Measurements from ENCODE around the gene LSM12. TPM values are rescaled to one million over a fixed set of nuclear protein-coding genes. Genes with fewer than 3 reads are reported as not detected.

The LSM12 gene
- 10 to 100 TPM; 37.8 to 59.2 (median 46.0) TPM for total RNA-seq

- under 1% methylated on average over 40 of the region's 65 CpGs for WGBS
- H3K4me3 ChIP-seq: peak within 1 kb of the TSS; percentile 80 to 84 (median 81)
- H3K27ac ChIP-seq (replicated peaks in 1 of 4): peak within 1 kb of the TSS; percentile 95 to 98 (median 96)
- no peaks in the 10 kb centered on the region for H3K27me3 ChIP-seq
- H3K36me3 ChIP-seq: peaks cover 17 to 29% (median 23%) of the 10 kb centered on the region in 4 donors
- TF ChIP-seq POLR2AphosphoS5 (IDR thresholded peaks at IDR 0.05): peak; percentile 59 to 62
- peak; percentile 28 for TF ChIP-seq POLR2A (IDR thresholded peaks at IDR 0.05; ENCODE audit: low read depth)
- TF ChIP-seq CTCF (IDR thresholded peaks at IDR 0.05): no peak
- peaks cover 40 to 57% (median 53%) of the 10 kb centered on the region in 4 donors for H3K4me1 ChIP-seq
- no peaks in the 10 kb centered on the region for H3K9me3 ChIP-seq
- intact Hi-C loops (cut with DNase I): no loop called here
- DNase-seq (ENCODE audit: extremely low spot score): peak; percentile 96
These were observed at the start of gene LSM12 for GRCh38 chr17:44066204-44066930. LSM12 (minus strand) TSS chr17:44066671; CDS start chr17:44066587, 84 bp downstream.

GRCh38 chr17:44115585-44116415 is 49.3 kb upstream of the LSM12 start:
- Histone ChIP-seq H3K27me3 (no peaks in the 10 kb centered on the region), H3K9me3 (no peaks in the 10 kb centered on the region), H3K4me3 (no peak overlapping the region), H3K36me3 (peaks cover 7 to 46% (median 37%) of the 10 kb centered on the region in 4 donors), H3K27ac (replicated peaks in 1 of 4) (peak overlapping the region; percentile 58 to 92 (median 75)), H3K4me1 (peaks cover 82 to 95% (median 92%) of the 10 kb centered on the region in 4 donors)
- DNase-seq (ENCODE audit: extremely low spot score): no peak
- intact Hi-C loops (cut with DNase I): no loop called here
- WGBS: 44% methylated on average over 8 of the region's 11 CpGs
- TF ChIP-seq CTCF (IDR thresholded peaks at IDR 0.05) (peak; percentile 78 to 83 (median 82)), POLR2AphosphoS5 (IDR thresholded peaks at IDR 0.05) (no peak)

- H3K27ac ChIP-seq (replicated peaks in 1 of 4): peak overlapping the region; percentile 87 to 98 (median 92)
- no peak for DNase-seq (ENCODE audit: extremely low spot score)
- no peaks in the 10 kb centered on the region for H3K27me3 ChIP-seq
- no peak overlapping the region for H3K4me3 ChIP-seq
- intact Hi-C loops (cut with DNase I): loop anchor here (5.0 kb wide), 1 partner anchor 42 kb away; the partner anchor contains the start of gene G6PC3
- peaks cover 7 to 46% (median 41%) of the 10 kb centered on the region in 4 donors for H3K36me3 ChIP-seq
- no peaks in the 10 kb centered on the region for H3K9me3 ChIP-seq
- peaks cover 82 to 95% (median 92%) of the 10 kb centered on the region in 4 donors for H3K4me1 ChIP-seq
- no peak for TF ChIP-seq CTCF (IDR thresholded peaks at IDR 0.05)
- no peak for TF ChIP-seq POLR2A (IDR thresholded peaks at IDR 0.05; ENCODE audit: low read depth)
- TF ChIP-seq POLR2AphosphoS5 (IDR thresholded peaks at IDR 0.05): no peak
- TF ChIP-seq EP300 (IDR thresholded peaks at IDR 0.05): no peak
- 79% methylated on average over 8 of the region's 9 CpGs for WGBS
These were observed 47.7 kb upstream of the LSM12 start for GRCh38 chr17:44113868-44114840.

GRCh38 chr17:44113382-44113781 is 46.9 kb upstream of the LSM12 start:
- H3K9me3 ChIP-seq: no peaks in the 10 kb centered on the region
- peak overlapping the region; percentile 87 to 98 (median 92) for H3K27ac ChIP-seq (replicated peaks in 1 of 4)
- peaks cover 80 to 94% (median 92%) of the 10 kb centered on the region in 4 donors for H3K4me1 ChIP-seq

More at GRCh38 chr17:44113382-44113781, 46.9 kb upstream of the LSM12 start:
- Histone ChIP-seq H3K36me3 (peaks cover 7 to 46% (median 41%) of the 10 kb centered on the region in 4 donors), H3K4me3 (no peak overlapping the region), H3K27me3 (no peaks in the 10 kb centered on the region)
- intact Hi-C loops (cut with DNase I): loop anchor here (5.0 kb wide), 1 partner anchor 41 kb away; the partner anchor contains the start of gene G6PC3
- DNase-seq (ENCODE audit: extremely low spot score): no peak
- WGBS: 70% methylated on average over 1 of the region's 1 CpG
- TF ChIP-seq POLR2AphosphoS5 (IDR thresholded peaks at IDR 0.05) (no peak), EP300 (IDR thresholded peaks at IDR 0.05) (no peak), POLR2A (IDR thresholded peaks at IDR 0.05; ENCODE audit: low read depth) (no peak), CTCF (IDR thresholded peaks at IDR 0.05) (no peak)
